HepG2 (cell line): ENCODE results near the gene CCL22. TPM values are rescaled to one million over a fixed set of nuclear protein-coding genes. Genes with fewer than 3 reads are reported as not detected.

Experiments
- CREM ChIP-seq, 2 experiments: sonication (generic) in 1 of 2; formaldehyde crosslinking in 1 of 2; IDR thresholded peaks; 2 replicates each; pipeline versions ENCODE4 v1.4.0 to v1.6.1; 2016 to 2020; ENCODE audit warnings: antibody characterized with exemption in 1 of 2, mild to moderate bottlenecking in 1 of 2, missing genetic modification reagents in 1 of 2
- HNF4A ChIP-seq: sonication (generic); formaldehyde crosslinking; IDR thresholded peaks from 2 replicates; pipeline ENCODE4 v1.4.0; 2020; ENCODE audit warnings: missing genetic modification reagents
- MBD4 ChIP-seq: IDR thresholded peaks from 2 replicates; pipeline ENCODE4 v1.6.1; 2012; ENCODE audit warnings: low read length, inconsistent platforms, borderline replicate concordance
- MTF2 ChIP-seq: sonication (generic); formaldehyde crosslinking; IDR thresholded peaks from 2 replicates; pipeline ENCODE4 v1.5.0; 2020; ENCODE audit warnings: missing genetic modification reagents, borderline replicate concordance
- NCOA5 ChIP-seq: sonication (generic); formaldehyde crosslinking; IDR thresholded peaks from 2 replicates; pipeline ENCODE4 v1.4.0; 2020; ENCODE audit warnings: missing genetic modification reagents
- NFKB2 ChIP-seq: sonication (generic); formaldehyde crosslinking; IDR thresholded peaks from 2 replicates; pipeline ENCODE4 v1.4.0; 2020; ENCODE audit warnings: missing genetic modification reagents, borderline replicate concordance
- SOX13 ChIP-seq, 3 experiments: fragments of 450-650 bp in 1 of 3; sonication (generic) in 1 of 3; formaldehyde crosslinking in 1 of 3; IDR thresholded peaks in 2 of 3; conservative IDR thresholded peaks in 1 of 3; 2 replicates each; pipeline versions ENCODE4 v1.5.0 to v1.6.1; 2016 to 2020; ENCODE audit warnings: antibody characterized with exemption in 1 of 3, mild to moderate bottlenecking in 1 of 3, missing compliant biosample characterization in 1 of 3, missing genetic modification reagents in 1 of 3, moderate library complexity in 1 of 3
- SSRP1 ChIP-seq: IDR thresholded peaks from 2 replicates; pipeline ENCODE4 v1.6.1; 2016; ENCODE audit warnings: control low read depth
- ZBTB25 ChIP-seq: IDR thresholded peaks from 2 replicates; pipeline ENCODE4 v1.6.1; 2018; ENCODE audit warnings: missing genetic modification reagents
- ZBTB3 ChIP-seq: sonication (generic); formaldehyde crosslinking; IDR thresholded peaks from 2 replicates; pipeline ENCODE4 v1.4.0; 2020; ENCODE audit warnings: low read depth, mild to moderate bottlenecking, moderate library complexity, missing genetic modification reagents, borderline replicate concordance
- ZNF205 ChIP-seq: IDR thresholded peaks from 2 replicates; pipeline ENCODE4 v1.6.1; 2018; ENCODE audit warnings: missing biosample characterization, missing genetic modification reagents
- ZNF260 ChIP-seq: sonication (generic); formaldehyde crosslinking; IDR thresholded peaks from 2 replicates; pipeline ENCODE4 v1.4.0; 2020; ENCODE audit warnings: missing genetic modification reagents, low read depth, mild to moderate bottlenecking, borderline replicate concordance
- ZNF362 ChIP-seq: sonication (generic); formaldehyde crosslinking; IDR thresholded peaks from 2 replicates; pipeline ENCODE4 v1.4.0; 2020; ENCODE audit warnings: missing genetic modification reagents, mild to moderate bottlenecking, borderline replicate concordance
- ZNF616 ChIP-seq: sonication (generic); formaldehyde crosslinking; IDR thresholded peaks from 2 replicates; pipeline ENCODE4 v1.5.0; 2020; ENCODE audit warnings: low read depth, mild to moderate bottlenecking, missing genetic modification reagents
- ZNF883 ChIP-seq: sonication (generic); formaldehyde crosslinking; IDR thresholded peaks from 2 replicates; pipeline ENCODE4 v1.5.1; 2020; ENCODE audit warnings: mild to moderate bottlenecking, missing genetic modification reagents; ENCODE audit errors: not compliant biosample characterization
- polyA plus RNA-seq, 8 experiments: library from polyadenylated mRNA; depleted of rRNA in 3 of 8; stranded (reverse) in 7 of 8; unstranded in 1 of 8; fragments of >200 nt; fragmentation: Illumina TruSeq in 4 of 8; extraction: Trizol in 4 of 8; gene quantifications; 2 replicates each; pipeline versions ENCODE4 v1.2.1 to v1.2.3, GENCODE V29; 2011 to 2016; ENCODE audit warnings: low read depth in 4 of 8, missing spikeins in 1 of 8, mixed read lengths in 1 of 8; ENCODE audit not compliant: insufficient read depth in 1 of 8
- total RNA-seq, 5 experiments: library from RNA; depleted of rRNA; stranded (reverse); fragments of >200 nt; fragmentation: Illumina TruSeq; extraction: Trizol; gene quantifications; 2 replicates each; pipeline ENCODE4 v1.2.3, GENCODE V29; 2016; ENCODE audit warnings: low read depth in 1 of 5
- TF ChIP-seq, protein P1 (sequence below): sonication (generic); formaldehyde crosslinking; IDR thresholded peaks from 2 replicates; pipeline ENCODE4 v1.9.0; 2021; ENCODE audit warnings: missing genetic modification reagents, mild to moderate bottlenecking, borderline replicate concordance
- TF ChIP-seq, protein P2 (sequence below): sonication (generic); formaldehyde crosslinking; IDR thresholded peaks from 2 replicates; pipeline ENCODE4 v1.5.1; 2020; ENCODE audit warnings: missing genetic modification reagents, mild to moderate bottlenecking, borderline replicate concordance
- TF ChIP-seq, protein P3 (sequence below): sonication (generic); formaldehyde crosslinking; conservative IDR thresholded peaks from 2 replicates; pipeline ENCODE4 v1.4.0; 2020; ENCODE audit warnings: missing genetic modification reagents
- TF ChIP-seq, protein P4 (sequence below): IDR thresholded peaks from 2 replicates; pipeline ENCODE4 v1.6.1; 2016

Gene CCL22
- total and polyA plus RNA-seq, 2 of the 13 experiments (the other 11 are each of a cell fraction or from before 2014, with no cell fraction given), result not detected

DNA sequence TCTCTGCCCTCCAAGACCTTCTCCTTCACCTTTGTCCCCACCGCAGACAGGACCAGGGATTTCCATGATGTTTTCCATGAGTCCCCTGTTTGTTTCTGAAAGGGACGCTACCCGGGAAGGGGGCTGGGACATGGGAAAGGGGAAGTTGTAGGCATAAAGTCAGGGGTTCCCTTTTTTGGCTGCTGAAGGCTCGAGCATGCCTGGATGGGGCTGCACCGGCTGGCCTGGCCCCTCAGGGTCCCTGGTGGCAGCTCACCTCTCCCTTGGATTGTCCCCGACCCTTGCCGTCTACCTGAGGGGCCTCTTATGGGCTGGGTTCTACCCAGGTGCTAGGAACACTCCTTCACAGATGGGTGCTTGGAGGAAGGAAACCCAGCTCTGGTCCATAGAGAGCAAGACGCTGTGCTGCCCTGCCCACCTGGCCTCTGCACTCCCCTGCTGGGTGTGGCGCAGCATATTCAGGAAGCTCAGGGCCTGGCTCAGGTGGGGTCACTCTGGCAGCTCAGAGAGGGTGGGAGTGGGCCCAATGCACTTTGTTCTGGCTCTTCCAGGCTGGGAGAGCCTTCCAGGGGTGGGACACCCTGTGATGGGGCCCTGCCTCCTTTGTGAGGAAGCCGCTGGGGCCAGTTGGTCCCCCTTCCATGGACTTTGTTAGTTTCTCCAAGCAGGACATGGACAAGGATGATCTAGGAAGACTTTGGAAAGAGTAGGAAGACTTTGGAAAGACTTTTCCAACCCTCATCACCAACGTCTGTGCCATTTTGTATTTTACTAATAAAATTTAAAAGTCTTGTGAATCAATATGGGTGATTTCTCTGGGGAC is 25.9 kb downstream of the CCL22 start (continued):
- TF ChIP-seq ZNF205 (CRISPR knock-in tag), result 0 out of 2 replicates have a peak, but pooled peaks have one; percentile 16
- TF ChIP-seq SSRP1 (CRISPR knock-in tag), result peak; percentile 49; the same call in 1 of the 2 replicates
- TF ChIP-seq NFKB2 (CRISPR knock-in tag), result 0 out of 2 replicates have a peak, but pooled peaks have one; percentile 36
- TF ChIP-seq SOX13 (IDR thresholded peaks at IDR 0.05), result 0 out of 2 replicates have a peak, but pooled peaks have one; percentile 27
- TF ChIP-seq SOX13 (CRISPR knock-in tag; conservative IDR thresholded peaks at IDR 0.05 in 1 of 2, IDR thresholded peaks at IDR 0.05 in 1 of 2), result peak in 1 of 2 experiments; percentile 11; a peak in 1 of 4 replicates
- no peak; the same call in 1 of the 2 replicates for TF ChIP-seq HNF4A (CRISPR knock-in tag)
- TF ChIP-seq ZNF883 (CRISPR knock-in tag), result no peak
- TF ChIP-seq CREM (IDR thresholded peaks at IDR 0.05), result no peak
- TF ChIP-seq CREM (CRISPR knock-in tag; IDR thresholded peaks at IDR 0.05), result no peak
- TF ChIP-seq, protein P1, sequence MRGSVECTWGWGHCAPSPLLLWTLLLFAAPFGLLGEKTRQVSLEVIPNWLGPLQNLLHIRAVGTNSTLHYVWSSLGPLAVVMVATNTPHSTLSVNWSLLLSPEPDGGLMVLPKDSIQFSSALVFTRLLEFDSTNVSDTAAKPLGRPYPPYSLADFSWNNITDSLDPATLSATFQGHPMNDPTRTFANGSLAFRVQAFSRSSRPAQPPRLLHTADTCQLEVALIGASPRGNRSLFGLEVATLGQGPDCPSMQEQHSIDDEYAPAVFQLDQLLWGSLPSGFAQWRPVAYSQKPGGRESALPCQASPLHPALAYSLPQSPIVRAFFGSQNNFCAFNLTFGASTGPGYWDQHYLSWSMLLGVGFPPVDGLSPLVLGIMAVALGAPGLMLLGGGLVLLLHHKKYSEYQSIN, result no peak
- TF ChIP-seq, protein P2, sequence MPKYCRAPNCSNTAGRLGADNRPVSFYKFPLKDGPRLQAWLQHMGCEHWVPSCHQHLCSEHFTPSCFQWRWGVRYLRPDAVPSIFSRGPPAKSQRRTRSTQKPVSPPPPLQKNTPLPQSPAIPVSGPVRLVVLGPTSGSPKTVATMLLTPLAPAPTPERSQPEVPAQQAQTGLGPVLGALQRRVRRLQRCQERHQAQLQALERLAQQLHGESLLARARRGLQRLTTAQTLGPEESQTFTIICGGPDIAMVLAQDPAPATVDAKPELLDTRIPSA, result no peak
- TF ChIP-seq MBD4, result no peak; the same call in 1 of the 2 replicates
- TF ChIP-seq, protein P3, sequence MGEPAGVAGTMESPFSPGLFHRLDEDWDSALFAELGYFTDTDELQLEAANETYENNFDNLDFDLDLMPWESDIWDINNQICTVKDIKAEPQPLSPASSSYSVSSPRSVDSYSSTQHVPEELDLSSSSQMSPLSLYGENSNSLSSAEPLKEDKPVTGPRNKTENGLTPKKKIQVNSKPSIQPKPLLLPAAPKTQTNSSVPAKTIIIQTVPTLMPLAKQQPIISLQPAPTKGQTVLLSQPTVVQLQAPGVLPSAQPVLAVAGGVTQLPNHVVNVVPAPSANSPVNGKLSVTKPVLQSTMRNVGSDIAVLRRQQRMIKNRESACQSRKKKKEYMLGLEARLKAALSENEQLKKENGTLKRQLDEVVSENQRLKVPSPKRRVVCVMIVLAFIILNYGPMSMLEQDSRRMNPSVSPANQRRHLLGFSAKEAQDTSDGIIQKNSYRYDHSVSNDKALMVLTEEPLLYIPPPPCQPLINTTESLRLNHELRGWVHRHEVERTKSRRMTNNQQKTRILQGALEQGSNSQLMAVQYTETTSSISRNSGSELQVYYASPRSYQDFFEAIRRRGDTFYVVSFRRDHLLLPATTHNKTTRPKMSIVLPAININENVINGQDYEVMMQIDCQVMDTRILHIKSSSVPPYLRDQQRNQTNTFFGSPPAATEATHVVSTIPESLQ (CRISPR knock-in tag), result no peak
- no peak; the same call in 1 of the 2 replicates for TF ChIP-seq ZBTB25 (CRISPR knock-in tag)
- TF ChIP-seq ZNF362, result no peak
- TF ChIP-seq, protein P4, sequence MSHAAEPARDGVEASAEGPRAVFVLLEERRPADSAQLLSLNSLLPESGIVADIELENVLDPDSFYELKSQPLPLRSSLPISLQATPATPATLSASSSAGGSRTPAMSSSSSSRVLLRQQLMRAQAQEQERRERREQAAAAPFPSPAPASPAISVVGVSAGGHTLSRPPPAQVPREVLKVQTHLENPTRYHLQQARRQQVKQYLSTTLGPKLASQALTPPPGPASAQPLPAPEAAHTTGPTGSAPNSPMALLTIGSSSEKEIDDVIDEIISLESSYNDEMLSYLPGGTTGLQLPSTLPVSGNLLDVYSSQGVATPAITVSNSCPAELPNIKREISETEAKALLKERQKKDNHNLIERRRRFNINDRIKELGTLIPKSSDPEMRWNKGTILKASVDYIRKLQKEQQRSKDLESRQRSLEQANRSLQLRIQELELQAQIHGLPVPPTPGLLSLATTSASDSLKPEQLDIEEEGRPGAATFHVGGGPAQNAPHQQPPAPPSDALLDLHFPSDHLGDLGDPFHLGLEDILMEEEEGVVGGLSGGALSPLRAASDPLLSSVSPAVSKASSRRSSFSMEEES (CRISPR knock-in tag), result no peak
- TF ChIP-seq MTF2 (CRISPR knock-in tag), result no peak
- no peak for TF ChIP-seq ZNF616 (CRISPR knock-in tag)
- TF ChIP-seq ZBTB3 (CRISPR knock-in tag), result peak; percentile 74; the same call in 1 of the 2 replicates
- no peak; the same call in 1 of the 2 replicates for TF ChIP-seq NCOA5 (CRISPR knock-in tag)
- TF ChIP-seq ZNF260 (CRISPR knock-in tag), result no peak
